Measurements from ENCODE around the gene HLA-DOA.

The HLA-DOA gene

GRCh38 chr6:32977953-32978324 lies 31.5 kb downstream of the HLA-DOA start:
- no peak for DNase-seq (ENCODE audit: low spot score)

- no peak for DNase-seq (ENCODE audit: low spot score)
These were observed 32.0 kb downstream of the HLA-DOA start for GRCh38 chr6:32977272-32977952.

GRCh38 chr6:32976334-32977069 lies 32.9 kb downstream of the HLA-DOA start:
- no peak for DNase-seq (ENCODE audit: low spot score)

GRCh38 chr6:32975886-32976285 lies 33.5 kb downstream of the HLA-DOA start:
- DNase-seq (ENCODE audit: low spot score): no peak

- DNase-seq (ENCODE audit: low spot score): peak; percentile 42
These were observed 34.7 kb downstream of the HLA-DOA start for GRCh38 chr6:32974541-32975308.

GRCh38 chr6:32974016-32974333 lies 35.4 kb downstream of the HLA-DOA start:
- peak; percentile 61 for DNase-seq (ENCODE audit: low spot score)

- peak; percentile 90 for DNase-seq (ENCODE audit: low spot score)
These were observed 36.0 kb downstream of the HLA-DOA start for GRCh38 chr6:32973144-32974015.

GRCh38 chr6:32972353-32973143 lies 36.8 kb downstream of the HLA-DOA start:
- DNase-seq (ENCODE audit: low spot score): no peak

GRCh38 chr6:32971581-32972352 lies 37.6 kb downstream of the HLA-DOA start:
- peak; percentile 100 for DNase-seq (ENCODE audit: low spot score)

- DNase-seq (ENCODE audit: low spot score): no peak
These were observed 38.2 kb downstream of the HLA-DOA start for GRCh38 chr6:32971242-32971580.

- DNase-seq (ENCODE audit: low spot score): peak; percentile 74
These were observed 38.8 kb downstream of the HLA-DOA start for GRCh38 chr6:32970413-32971241.

GRCh38 chr6:32969685-32970412 lies 39.5 kb downstream of the HLA-DOA start:
- peak; percentile 94 for DNase-seq (ENCODE audit: low spot score)

- peak; percentile 84 for DNase-seq (ENCODE audit: low spot score)
These were observed 40.3 kb downstream of the HLA-DOA start for GRCh38 chr6:32968867-32969684.

- peak; percentile 99 for DNase-seq (ENCODE audit: low spot score)
These were observed 41.1 kb downstream of the HLA-DOA start, which contains the start of gene BRD2 for GRCh38 chr6:32968093-32968866. TSS of gene BRD2 (plus strand) at chr6:32968594. CDS start at chr6:32972899, 4,305 bp downstream.

- DNase-seq (ENCODE audit: low spot score): peak; percentile 75
These were observed 42.0 kb downstream of the HLA-DOA start for GRCh38 chr6:32967151-32968091.

GRCh38 chr6:32964776-32965175 lies 44.6 kb downstream of the HLA-DOA start:
- DNase-seq (ENCODE audit: low spot score): no peak
